Subcutaneous adipose tissue (tissue), 4 donors: ENCODE data around the gene GADD45A. TPM values are rescaled to one million over a fixed set of nuclear protein-coding genes. Genes with fewer than 3 reads are reported as not detected.

Experiments
- total RNA-seq, 4 donors: library from RNA; depleted of rRNA; stranded (reverse); fragments of >200 nt; gene quantifications; one replicate each; pipeline ENCODE4 v1.1.0, GENCODE V29; 2016
- TF ChIP-seq, protein P1 (sequence below): fragments of 450-650 bp; IDR thresholded peaks from one replicate; pipeline ENCODE4 v1.5.1; 2016; ENCODE audit warnings: low read depth, mild to moderate bottlenecking, control low read depth, antibody characterized with exemption, moderate library complexity

The GADD45A gene
- total RNA-seq, 4 donors from 2014 or later: 45.9 to 85.5 (median 66.8) TPM

DNA sequence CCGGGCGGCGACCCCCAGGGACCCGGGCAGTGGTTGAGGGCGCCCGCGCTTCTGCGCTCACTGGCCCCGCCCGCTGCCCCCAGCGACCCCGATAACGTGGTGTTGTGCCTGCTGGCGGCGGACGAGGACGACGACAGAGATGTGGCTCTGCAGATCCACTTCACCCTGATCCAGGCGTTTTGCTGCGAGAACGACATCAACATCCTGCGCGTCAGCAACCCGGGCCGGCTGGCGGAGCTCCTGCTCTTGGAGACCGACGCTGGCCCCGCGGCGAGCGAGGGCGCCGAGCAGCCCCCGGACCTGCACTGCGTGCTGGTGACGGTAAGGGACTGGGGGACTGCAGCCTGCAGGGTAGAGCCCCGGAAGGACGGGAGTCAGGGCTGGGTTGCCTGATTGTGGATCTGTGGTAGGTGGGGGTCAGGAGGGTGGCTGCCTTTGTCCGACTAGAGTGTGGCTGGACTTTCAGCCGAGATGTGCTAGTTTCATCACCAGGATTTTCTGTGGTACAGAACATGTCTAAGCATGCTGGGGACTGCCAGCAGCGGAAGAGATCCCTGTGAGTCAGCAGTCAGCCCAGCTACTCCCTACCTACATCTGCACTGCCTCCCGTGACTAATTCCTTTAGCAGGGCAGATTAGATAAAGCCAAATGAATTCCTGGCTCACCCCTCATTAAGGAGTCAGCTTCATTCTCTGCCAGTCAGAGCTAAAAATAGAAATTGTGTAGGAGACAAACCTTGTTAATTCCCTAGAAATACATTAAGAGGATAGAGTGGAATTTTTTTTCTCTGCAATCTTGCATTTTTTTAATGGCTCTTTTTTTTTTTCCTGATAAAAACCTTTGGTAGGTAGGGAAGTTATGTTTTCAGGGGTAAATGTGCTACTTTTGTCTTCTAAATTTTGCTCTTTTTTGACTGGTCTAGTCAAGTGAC lies 1.5 kb downstream of the GADD45A start:
- TF ChIP-seq, protein P1, sequence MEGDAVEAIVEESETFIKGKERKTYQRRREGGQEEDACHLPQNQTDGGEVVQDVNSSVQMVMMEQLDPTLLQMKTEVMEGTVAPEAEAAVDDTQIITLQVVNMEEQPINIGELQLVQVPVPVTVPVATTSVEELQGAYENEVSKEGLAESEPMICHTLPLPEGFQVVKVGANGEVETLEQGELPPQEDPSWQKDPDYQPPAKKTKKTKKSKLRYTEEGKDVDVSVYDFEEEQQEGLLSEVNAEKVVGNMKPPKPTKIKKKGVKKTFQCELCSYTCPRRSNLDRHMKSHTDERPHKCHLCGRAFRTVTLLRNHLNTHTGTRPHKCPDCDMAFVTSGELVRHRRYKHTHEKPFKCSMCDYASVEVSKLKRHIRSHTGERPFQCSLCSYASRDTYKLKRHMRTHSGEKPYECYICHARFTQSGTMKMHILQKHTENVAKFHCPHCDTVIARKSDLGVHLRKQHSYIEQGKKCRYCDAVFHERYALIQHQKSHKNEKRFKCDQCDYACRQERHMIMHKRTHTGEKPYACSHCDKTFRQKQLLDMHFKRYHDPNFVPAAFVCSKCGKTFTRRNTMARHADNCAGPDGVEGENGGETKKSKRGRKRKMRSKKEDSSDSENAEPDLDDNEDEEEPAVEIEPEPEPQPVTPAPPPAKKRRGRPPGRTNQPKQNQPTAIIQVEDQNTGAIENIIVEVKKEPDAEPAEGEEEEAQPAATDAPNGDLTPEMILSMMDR: no peak

DNA sequence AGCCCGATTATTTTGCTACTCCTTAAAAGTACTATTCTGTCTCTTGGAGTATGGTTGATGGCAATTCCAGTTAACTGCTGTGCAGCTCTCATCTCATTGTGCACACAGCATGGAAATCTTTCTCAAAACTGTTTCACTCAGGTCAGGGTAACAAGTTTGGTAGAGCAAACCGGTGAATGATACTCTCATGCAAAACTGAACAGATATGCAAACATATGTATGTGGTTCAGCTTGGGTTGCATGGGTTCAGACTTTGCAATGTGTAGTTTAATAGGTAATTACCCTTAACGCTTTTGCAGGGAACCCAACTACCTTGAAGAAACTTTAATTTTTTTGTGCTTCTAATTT lies 2.2 kb downstream of the GADD45A start:
- TF ChIP-seq, protein P1: no peak

DNA sequence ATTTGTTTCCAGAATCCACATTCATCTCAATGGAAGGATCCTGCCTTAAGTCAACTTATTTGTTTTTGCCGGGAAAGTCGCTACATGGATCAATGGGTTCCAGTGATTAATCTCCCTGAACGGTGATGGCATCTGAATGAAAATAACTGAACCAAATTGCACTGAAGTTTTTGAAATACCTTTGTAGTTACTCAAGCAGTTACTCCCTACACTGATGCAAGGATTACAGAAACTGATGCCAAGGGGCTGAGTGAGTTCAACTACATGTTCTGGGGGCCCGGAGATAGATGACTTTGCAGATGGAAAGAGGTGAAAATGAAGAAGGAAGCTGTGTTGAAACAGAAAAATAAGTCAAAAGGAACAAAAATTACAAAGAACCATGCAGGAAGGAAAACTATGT lies 2.6 kb downstream of the GADD45A start:
- TF ChIP-seq, protein P1: no peak

DNA sequence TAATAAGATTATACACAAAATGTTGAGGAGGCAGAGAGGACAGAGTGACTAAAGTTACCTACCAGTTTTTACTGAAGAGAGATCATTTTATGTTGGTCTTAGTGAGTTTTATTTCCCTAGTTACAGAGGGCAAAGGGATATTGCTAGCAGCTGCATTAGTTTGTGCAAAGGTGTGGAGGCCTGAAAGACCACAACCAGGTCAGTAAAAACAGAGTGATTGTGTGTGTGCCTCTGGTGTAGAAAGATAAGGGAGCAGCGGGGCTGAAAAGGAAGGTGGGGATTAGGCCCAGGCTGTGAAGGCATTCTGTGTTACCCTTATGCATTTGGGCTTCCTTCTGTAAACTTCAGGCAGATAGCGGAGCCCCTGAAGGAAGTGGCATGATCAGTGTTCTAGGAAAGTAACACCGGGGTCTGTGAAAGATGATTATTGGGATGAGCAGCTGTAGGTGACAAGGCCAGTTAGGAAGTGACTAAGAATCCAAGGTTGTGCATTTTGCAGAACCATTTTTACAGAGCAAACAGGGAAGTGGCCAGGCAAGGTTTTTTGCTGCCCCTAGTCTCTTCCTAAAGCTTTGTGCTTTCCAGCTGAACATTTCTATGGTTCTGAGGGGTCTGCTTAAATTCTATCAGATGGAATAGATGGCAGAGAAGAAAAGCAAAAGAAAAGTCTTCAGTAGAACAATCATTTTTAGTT lies 3.7 kb downstream of the GADD45A start:
- TF ChIP-seq, protein P1: no peak

DNA sequence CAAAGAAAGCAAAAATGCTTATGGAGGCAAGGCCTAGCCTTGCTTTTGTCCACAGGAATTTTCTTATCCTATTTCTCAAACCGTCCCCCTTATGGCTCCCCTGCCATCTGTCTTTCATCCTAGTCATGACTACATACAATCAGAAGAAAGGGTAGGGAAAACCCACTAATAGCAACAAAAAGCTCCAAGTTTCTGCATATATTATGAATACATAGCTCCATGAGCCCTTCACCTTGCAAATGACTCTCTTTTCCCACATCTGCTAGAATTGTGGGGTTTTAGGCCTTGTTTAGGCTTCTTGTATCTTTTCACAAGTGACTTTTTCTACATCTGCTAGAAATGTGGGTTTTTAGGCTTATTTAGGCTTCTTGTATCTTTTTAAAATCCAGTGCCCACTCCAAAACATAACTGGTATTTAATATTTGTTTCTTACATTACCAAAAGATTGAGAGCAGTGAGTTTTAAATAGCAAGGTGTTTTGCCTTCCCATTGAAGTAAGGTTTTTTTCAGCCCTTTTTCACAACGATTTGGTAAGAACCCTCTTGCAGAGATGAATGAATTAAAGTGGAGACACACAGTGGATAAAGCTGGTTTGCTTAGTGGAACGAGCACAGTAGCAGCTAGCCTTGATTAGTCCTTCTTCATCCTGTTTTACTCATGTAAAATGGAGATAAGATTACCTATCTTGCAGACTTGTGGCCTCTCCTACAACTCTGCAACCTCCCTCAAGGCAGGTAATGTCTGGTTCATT lies 4.4 kb downstream of the GADD45A start:
- TF ChIP-seq, protein P1: no peak

DNA sequence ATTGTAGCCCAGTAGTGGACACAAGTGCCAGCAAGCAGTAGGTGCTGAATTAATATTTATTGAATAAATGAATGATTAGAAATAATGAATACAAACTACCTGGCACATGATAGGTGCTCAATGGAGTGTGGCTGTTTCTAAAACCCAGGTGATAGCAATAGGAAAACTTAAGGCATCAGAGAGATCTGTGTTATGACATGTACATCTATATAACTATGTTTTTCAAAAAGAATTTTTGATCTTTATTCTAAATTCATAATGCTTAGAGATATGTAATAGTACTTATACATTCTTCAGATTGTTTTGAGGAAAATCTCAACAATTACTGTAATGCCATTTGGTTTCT lies 5.0 kb downstream of the GADD45A start:
- TF ChIP-seq, protein P1: no peak

DNA sequence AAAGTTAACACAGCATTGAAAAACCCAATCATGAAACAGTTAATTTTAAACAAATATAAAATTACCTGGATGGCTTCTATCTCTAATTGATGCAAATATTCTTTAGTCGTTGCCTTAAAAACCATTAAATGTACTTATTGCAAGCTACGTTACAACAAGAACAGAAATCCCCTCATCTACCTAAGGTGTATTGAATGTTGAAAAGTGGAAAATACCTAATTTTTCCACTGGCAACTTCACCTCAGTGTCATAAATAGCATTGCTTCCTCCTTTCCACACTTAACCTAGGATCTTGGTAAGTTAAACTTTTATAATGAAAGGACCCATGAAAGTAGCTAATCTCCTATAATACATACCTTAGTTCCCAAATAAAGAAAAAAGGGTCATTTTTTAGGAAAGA lies 5.4 kb downstream of the GADD45A start:
- TF ChIP-seq, protein P1: no peak
